Sigmoid colon (tissue), 7 donors: Measurements from ENCODE around the gene SYNGAP1. TPM values are rescaled to one million over a fixed set of nuclear protein-coding genes. Genes with fewer than 3 reads are reported as not detected.
"Not testable (repeated sequence)": the region's sequence is repeated elsewhere in the genome, so short reads cannot be mapped to it uniquely, and the experiment has no call there.

Source experiments
- DNase-seq: peaks from one replicate; pipeline ENCODE4 v3.0.0-alpha.2; 2019
- H3K27ac ChIP-seq, 4 donors: fragments of 200-600 bp; sonication (generic); one replicate each; pipeline ENCODE4 v1.5.1; 2016 to 2019; ENCODE audit warnings: mild to moderate bottlenecking in 1 of 4
- H3K27me3 ChIP-seq, 3 donors: fragments of 200-600 bp; sonication (generic); one replicate each; pipeline ENCODE4 v1.5.1; 2019; ENCODE audit warnings: mild to moderate bottlenecking in 1 of 3
- H3K36me3 ChIP-seq, 4 donors: fragments of 200-600 bp; sonication (generic); one replicate each; pipeline ENCODE4 v1.5.1; 2016 to 2019
- H3K4me1 ChIP-seq, 4 donors: fragments of 200-600 bp; sonication (generic); one replicate each; pipeline ENCODE4 v1.5.1; 2017 to 2019
- H3K4me3 ChIP-seq, 4 donors: fragments of 200-600 bp; sonication (generic); one replicate each; pipeline ENCODE4 v1.5.1; 2017 to 2019; ENCODE audit warnings: mild to moderate bottlenecking in 2 of 4, moderate library complexity in 1 of 4
- H3K9me3 ChIP-seq, 4 donors: fragments of 200-600 bp in 3 of 4; sonication (generic) in 3 of 4; one replicate each; pipeline versions ENCODE4 v1.5.1 to v1.6.1; 2013 to 2019
- CTCF ChIP-seq, 4 experiments: fragments of 450-650 bp in 3 of 4; fragments of 200-600 bp in 1 of 4; IDR thresholded peaks; one replicate each; pipeline ENCODE4 v1.5.1; 2016 to 2019; ENCODE audit warnings: antibody characterized with exemption in 4 of 4, mild to moderate bottlenecking in 3 of 4, moderate library complexity in 2 of 4
- EP300 ChIP-seq, 4 donors: sonication (generic); formaldehyde crosslinking; IDR thresholded peaks; one replicate each; pipeline ENCODE4 v1.6.1; 2017; ENCODE audit warnings: antibody characterized with exemption in 4 of 4
- POLR2A ChIP-seq, 2 donors: fragments of 450-650 bp; IDR thresholded peaks; one replicate each; pipeline ENCODE4 v1.6.1; 2016; ENCODE audit warnings: antibody characterized with exemption in 2 of 2, mild to moderate bottlenecking in 2 of 2, moderate library complexity in 2 of 2
- POLR2AphosphoS5 ChIP-seq, 4 donors: sonication (generic); formaldehyde crosslinking; IDR thresholded peaks; one replicate each; pipeline ENCODE4 v1.6.1; 2017; ENCODE audit warnings: antibody characterized with exemption in 4 of 4
- WGBS, 2 donors: extraction: QIAGEN DNeasy Blood & Tissue Kit; methylation state at CpG; one replicate each; pipeline ENCODE4 v1.1.7; 2013; 5-methylcytosine and 5-hydroxymethylcytosine counted together
- intact Hi-C: fragments of 100-400 bp; cut with DNase I; formaldehyde crosslinking; loops from one replicate; pipeline ENCODE4 v1.15.1; 2023
- polyA plus RNA-seq, 3 donors: library from polyadenylated mRNA; stranded (reverse); fragments of 200-250 nt; gene quantifications; one replicate each; pipeline ENCODE4 v1.2.3, GENCODE V29; 2013
- total RNA-seq, 4 donors: library from RNA; depleted of rRNA; stranded (reverse); fragments of >200 nt; gene quantifications; one replicate each; pipeline ENCODE4 v1.1.0, GENCODE V29; 2016
- donor health status: healthy with polysubstance abuse.
- donor health status: Bipolar disorder and iron deficiency.
- donor health status: healthy.

Gene SYNGAP1
- total and polyA plus RNA-seq, 7 donors: 0.92 to 24.6 (median 9.9) TPM

- peak overlapping the region in 1 of 4 donors; percentile 71 for H3K27ac ChIP-seq
- TF ChIP-seq CTCF (IDR thresholded peaks at IDR 0.05) (no peak), EP300 (IDR thresholded peaks at IDR 0.05) (no peak), POLR2A (IDR thresholded peaks at IDR 0.05) (no peak), POLR2AphosphoS5 (IDR thresholded peaks at IDR 0.05) (no peak)
- H3K9me3 ChIP-seq: no peaks in the 10 kb centered on the region
- no peaks in the 10 kb centered on the region for H3K36me3 ChIP-seq
- DNase-seq: no peak
- intact Hi-C loops: no loop called here
- H3K27me3 ChIP-seq: no peaks in the 10 kb centered on the region
- 91 to 96% methylated on average over 4 of the region's 4 CpGs for WGBS, 2 donors
- peaks cover 0 to 24% (median 21%) of the 10 kb centered on the region in 4 donors for H3K4me1 ChIP-seq
- no peak overlapping the region for H3K4me3 ChIP-seq
These were observed 42.7 kb upstream of the SYNGAP1 start for GRCh38 chr6:33377171-33377570.

- 93 to 95% methylated on average over 10 of the region's 10 CpGs for WGBS, 2 donors
- H3K4me3 ChIP-seq, H3K27ac ChIP-seq, H3K9me3 ChIP-seq, DNase-seq, H3K27me3 ChIP-seq, H3K36me3 ChIP-seq, intact Hi-C loops: not testable (repeated sequence)
- peaks cover 0 to 39% (median 29%) of the 10 kb centered on the region in 4 donors for H3K4me1 ChIP-seq
These were observed 40.7 kb upstream of the SYNGAP1 start for GRCh38 chr6:33379184-33379583.

- TF ChIP-seq POLR2AphosphoS5 (IDR thresholded peaks at IDR 0.05): no peak
- TF ChIP-seq EP300 (IDR thresholded peaks at IDR 0.05): no peak
- no peak for TF ChIP-seq CTCF (IDR thresholded peaks at IDR 0.05)
- no peak for TF ChIP-seq POLR2A (IDR thresholded peaks at IDR 0.05)
- no peak for DNase-seq
- Histone ChIP-seq H3K36me3 (no peaks in the 10 kb centered on the region), H3K4me1 (peaks cover 0 to 27% (median 18%) of the 10 kb centered on the region in 4 donors), H3K4me3 (no peak overlapping the region), H3K27ac (no peak overlapping the region), H3K27me3 (no peaks in the 10 kb centered on the region), H3K9me3 (no peaks in the 10 kb centered on the region)
- 92 to 95% methylated on average over 2 of the region's 2 CpGs for WGBS, 2 donors
- intact Hi-C loops: no loop called here
These were observed 39.4 kb upstream of the SYNGAP1 start for GRCh38 chr6:33380272-33380981.

GRCh38 chr6:33383427-33384185, 36.3 kb upstream of the SYNGAP1 start:
- WGBS, 2 donors: 61 to 78% methylated on average over 10 of the region's 10 CpGs
- Histone ChIP-seq H3K9me3 (no peaks in the 10 kb centered on the region), H3K27ac (peak overlapping the region in 1 of 4 donors; percentile 26), H3K4me3 (no peak overlapping the region), H3K36me3 (no peaks in the 10 kb centered on the region), H3K27me3 (no peaks in the 10 kb centered on the region), H3K4me1 (peaks cover 0 to 20% (median 11%) of the 10 kb centered on the region in 4 donors)
- intact Hi-C loops: no loop called here
- TF ChIP-seq CTCF (IDR thresholded peaks at IDR 0.05): no peak
- TF ChIP-seq EP300 (IDR thresholded peaks at IDR 0.05): no peak
- TF ChIP-seq POLR2AphosphoS5 (IDR thresholded peaks at IDR 0.05): no peak
- no peak for TF ChIP-seq POLR2A (IDR thresholded peaks at IDR 0.05)
- no peak for DNase-seq

- H3K27me3 ChIP-seq: no peaks in the 10 kb centered on the region
- intact Hi-C loops: no loop called here
- no peak for DNase-seq
These were observed 35.3 kb upstream of the SYNGAP1 start for GRCh38 chr6:33384581-33385020.

More at GRCh38 chr6:33384581-33385020, 35.3 kb upstream of the SYNGAP1 start:
- no peak overlapping the region for H3K4me3 ChIP-seq
- no peak for TF ChIP-seq POLR2A (IDR thresholded peaks at IDR 0.05)
- peak in 1 of 4 experiments; percentile 16 for TF ChIP-seq CTCF (IDR thresholded peaks at IDR 0.05)
- TF ChIP-seq EP300 (IDR thresholded peaks at IDR 0.05): no peak
- TF ChIP-seq POLR2AphosphoS5 (IDR thresholded peaks at IDR 0.05): no peak
- H3K36me3 ChIP-seq: no peaks in the 10 kb centered on the region
- H3K9me3 ChIP-seq: no peaks in the 10 kb centered on the region
- H3K27ac ChIP-seq: no peak overlapping the region
- H3K4me1 ChIP-seq: peaks cover 0 to 20% (median 11%) of the 10 kb centered on the region in 4 donors
- WGBS, 2 donors: 17 to 55% methylated on average over 4 of the region's 4 CpGs
